ENCODE measurements around the gene IPO9. TPM values are rescaled to one million over a fixed set of nuclear protein-coding genes. Genes with fewer than 3 reads are reported as not detected.
"Not testable (repeated sequence)": the region's sequence is repeated elsewhere in the genome, so short reads cannot be mapped to it uniquely, and the experiment has no call there.

IPO9 gene
- polyA plus RNA-seq, 3 donors = 70.2 to 78.8 (median 74.0) TPM

DNA sequence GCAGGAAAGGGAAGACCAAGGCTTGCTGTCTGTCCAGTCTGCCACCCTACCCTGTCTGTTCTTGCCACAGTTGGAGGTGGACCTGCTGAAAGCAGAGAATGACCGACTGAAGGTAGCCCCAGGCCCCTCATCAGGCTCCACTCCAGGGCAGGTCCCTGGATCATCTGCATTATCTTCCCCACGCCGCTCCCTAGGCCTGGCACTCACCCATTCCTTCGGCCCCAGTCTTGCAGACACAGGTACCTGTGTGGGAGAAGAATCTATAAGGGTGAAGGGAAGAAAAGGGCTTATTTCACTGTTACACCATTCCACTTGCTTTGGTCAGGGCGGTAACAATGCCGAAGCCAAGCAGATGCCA is 20.3 kb upstream of the IPO9 start:
- DNase-seq (ENCODE audit: low read depth in 3 of 3, low spot score in 2 of 3) = no peak

DNA sequence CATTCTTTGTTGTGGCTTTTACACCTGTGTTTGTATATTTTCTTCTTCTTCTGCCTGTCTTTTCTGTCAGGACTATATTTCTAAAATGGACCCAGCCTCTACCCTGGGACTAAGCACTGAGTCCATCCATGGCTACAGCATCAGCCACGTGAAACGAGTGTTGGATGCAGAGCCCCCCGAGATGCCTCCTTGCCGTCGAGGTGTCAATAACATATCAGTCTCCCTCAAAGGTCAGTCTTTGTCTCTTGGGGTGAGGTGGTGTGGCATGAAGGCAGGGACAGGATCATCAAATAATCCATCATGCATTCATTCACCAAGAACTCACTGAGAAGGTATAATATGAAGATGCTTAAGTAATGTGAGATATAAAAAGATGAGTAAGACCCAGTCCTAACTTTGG is 19.1 kb upstream of the IPO9 start:
- no peak for DNase-seq (ENCODE audit: low read depth in 3 of 3, low spot score in 2 of 3)

DNA sequence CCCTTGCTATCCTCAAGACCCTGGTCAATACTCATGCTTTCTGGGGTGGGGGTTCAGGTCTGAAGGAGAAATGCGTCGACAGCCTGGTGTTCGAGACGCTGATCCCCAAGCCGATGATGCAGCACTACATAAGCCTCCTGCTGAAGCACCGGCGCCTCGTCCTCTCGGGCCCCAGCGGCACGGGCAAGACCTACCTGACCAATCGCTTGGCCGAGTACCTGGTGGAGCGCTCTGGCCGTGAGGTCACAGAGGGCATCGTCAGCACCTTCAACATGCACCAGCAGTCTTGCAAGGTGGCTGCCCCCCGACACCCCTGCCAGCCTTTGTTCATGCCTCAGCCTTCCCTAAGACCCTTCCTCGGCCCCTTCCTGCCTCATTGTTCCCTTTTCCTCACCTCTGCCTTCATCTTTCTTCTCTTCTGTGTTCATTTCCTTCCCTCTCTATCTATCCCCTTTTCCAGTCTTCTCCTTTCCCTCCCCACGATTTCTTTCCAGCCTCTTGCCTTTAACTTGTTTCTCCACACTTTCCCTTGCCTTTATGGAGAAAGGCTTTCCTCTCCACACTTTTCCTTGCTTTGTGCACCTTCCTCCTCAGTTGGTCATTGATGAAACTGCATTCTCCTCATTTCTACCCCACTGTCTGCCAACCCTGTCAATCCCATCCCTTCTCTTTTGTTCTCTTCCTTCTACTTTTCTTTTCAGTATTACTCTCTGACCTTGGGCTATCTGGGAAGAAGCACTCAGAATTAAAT is 18.3 kb upstream of the IPO9 start:
- DNase-seq (ENCODE audit: low read depth in 3 of 3, low spot score in 2 of 3) = no peak

DNA sequence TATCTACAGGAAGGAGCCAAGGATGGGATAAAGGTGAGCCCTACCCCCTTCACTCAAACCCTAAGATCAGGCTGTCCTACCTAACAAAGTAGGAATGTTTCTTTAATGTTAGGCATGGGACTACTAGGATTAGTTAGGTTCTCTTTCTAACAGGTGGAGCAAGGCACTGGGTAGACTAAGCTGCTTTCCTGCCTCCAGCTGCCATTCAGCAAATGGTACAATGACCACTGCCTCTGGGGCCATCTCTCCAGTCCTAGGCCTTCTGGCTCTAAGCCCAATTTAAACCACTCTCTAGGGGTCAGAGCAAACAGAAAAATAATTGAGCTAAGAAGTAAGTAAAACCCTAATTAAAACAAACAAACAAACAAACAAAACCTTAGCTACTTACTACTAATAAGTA is 15.7 kb upstream of the IPO9 start:
- DNase-seq (ENCODE audit: low read depth in 3 of 3, low spot score in 2 of 3) = no peak

DNA sequence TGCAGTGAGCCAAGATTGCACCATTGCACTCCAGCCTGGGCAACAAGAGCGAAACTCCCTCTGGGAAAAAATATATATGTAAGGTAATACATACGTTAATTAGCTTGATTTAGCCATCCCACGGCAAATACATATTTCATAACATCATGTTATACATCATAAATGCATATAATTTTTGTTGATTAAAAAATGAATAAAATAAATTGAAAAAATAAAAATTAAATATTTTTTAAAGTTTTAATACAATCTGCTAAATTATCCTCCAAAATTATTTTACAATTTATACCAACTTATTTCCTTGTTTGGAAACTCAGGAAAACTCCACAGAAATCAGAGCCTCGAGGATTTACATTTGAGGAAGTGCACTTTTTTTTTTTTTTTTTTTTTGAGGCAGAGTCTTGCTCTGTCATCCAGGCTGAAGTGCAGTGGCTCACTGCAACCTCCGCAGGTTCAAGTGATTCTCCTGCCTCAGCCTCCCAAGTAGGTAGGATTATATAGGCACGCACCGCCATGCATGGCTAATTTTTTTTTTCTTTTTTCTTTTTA is 12.6 kb upstream of the IPO9 start:
- no peak for DNase-seq (ENCODE audit: low read depth in 3 of 3, low spot score in 2 of 3)

DNA sequence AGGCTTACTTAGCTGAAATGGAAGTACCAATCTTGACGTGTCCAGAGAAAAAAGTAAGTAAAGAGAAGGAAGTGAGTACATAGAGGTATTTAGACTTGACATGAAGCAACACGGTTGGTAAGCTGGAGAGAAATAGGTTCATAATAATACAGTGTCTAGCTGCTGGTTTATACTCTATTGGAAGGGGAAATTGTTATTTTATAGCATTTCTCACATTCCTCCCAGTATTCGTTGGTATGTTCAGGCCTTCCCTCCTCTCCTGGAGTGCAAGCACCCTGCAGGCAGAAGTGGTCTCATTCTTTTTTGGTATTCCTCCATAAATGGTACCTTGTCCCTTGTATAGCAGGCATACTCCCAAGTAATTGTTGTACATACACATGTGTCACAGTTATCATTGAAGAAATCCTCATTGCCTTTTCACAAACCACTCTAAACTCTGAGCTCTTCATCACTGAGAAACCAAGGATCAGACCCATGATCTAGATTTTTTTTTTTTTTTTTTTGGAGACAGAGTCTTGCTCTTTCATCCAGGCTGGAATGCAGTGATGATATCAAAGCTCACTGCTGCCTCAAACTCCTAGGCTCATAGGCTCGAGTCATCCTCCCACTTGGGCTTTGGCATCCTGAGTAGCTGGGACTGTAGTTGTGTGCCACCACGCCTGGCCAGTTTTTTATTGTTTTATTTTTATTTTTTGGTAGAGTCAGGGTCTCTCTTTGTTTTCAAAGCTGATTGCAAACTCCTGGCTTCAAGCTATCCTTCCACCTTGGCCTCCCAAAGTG is 9.8 kb upstream of the IPO9 start:
- DNase-seq (ENCODE audit: low read depth in 3 of 3, low spot score in 2 of 3) = no peak

DNA sequence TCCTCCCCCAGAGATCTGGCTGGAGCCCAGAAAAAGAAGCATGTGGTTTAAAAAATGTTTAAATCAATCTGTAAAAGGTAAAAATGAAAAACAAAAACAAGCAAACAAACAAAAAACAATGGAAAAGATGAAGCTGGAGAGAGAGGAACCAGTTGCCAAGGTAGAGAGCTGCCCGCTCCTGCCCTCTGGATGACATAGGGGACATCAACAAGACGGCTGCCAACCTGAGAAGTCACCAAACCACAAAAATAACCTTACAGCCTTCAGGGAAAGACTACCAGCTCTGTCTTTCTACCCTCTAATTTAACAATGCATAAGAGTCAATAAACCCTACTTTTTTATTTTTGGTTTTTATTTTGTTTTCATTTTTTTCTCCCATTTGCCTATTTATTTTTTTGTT is 8.5 kb upstream of the IPO9 start:
- no peak for DNase-seq (ENCODE audit: low read depth in 3 of 3, low spot score in 2 of 3)

DNA sequence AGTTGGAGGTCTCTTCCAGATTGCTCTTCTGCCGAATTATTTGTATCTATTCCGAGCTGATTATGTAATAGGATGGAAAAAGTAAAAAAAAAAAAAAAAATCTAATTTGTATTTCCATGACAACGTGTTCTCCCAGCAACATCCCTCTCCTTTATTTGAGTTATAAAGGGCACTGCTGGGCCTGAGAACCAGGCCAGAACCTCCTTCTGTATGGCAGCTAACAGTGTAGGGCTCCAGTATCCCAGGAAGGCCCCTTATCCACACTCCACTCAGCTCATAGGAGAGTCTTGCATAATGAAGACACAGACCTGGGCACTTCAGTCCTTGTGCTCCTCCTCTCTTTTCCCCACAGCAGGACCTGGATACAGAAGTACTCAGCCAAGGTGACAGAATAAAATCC is 3.7 kb upstream of the IPO9 start:
- DNase-seq (ENCODE audit: low read depth in 3 of 3, low spot score in 2 of 3) = no peak

DNA sequence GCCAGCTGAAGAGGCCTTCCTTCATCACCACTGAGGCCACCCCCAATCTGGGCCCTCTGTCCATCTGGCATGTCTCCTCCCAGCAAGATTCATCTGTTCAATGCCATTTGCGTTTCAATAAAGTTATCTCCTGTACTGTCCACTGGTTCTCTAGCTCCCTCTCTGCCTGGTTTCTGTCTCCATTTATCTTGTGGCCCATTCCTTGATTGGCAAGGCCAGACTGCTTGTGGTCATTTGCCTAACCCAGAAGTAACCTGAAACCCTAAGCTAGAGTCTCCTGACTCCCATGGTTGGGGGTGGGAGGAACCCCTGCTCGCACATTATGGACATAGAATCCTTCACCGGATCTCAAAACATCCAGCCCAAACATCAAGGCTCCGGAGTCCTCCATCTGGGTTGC is 2.1 kb upstream of the IPO9 start:
- DNase-seq (ENCODE audit: low read depth in 3 of 3, low spot score in 2 of 3) = no peak

DNA sequence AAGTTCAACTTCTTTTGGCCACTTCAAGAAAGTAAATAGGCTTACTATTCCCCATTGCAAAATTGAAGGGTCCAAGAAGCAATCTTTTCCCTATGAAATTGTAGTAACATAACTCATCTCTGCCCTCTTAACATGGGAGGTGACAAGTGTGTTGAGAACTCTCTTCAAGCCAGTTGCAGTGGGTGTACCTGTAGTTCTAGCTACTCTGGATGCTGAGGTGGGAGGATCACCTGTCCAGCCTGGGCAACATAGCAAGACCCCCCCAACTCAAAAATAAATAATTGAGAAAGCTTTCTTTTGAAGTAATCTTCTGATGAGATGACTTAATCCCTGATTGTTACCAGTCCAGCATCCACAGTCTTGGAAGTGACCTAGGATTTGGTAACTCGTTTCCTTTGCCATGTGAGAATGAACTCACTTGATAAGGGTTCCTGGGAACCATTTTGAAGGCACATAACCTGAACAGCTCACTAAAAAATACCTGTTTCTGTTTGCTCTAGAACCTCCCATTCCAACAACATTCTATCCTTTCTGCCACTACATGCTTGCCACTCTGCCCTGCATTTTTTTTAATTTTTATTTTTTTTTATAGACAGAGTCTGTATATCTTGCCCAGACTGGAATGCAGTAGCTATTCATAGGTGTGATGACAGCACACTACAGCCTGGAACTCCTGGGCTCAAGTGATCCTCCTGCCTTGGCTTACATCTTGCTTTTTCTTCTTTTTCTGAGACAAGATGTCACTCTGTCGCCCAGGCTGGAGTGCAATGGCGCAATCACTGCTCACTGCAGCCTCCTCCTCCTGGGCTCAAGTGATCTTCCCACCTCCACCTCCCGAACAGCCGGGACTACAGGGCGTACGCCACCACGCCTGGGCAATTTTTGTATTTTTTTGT is 1.4 kb upstream of the IPO9 start:
- no peak for DNase-seq (ENCODE audit: low read depth in 3 of 3, low spot score in 2 of 3)

DNA sequence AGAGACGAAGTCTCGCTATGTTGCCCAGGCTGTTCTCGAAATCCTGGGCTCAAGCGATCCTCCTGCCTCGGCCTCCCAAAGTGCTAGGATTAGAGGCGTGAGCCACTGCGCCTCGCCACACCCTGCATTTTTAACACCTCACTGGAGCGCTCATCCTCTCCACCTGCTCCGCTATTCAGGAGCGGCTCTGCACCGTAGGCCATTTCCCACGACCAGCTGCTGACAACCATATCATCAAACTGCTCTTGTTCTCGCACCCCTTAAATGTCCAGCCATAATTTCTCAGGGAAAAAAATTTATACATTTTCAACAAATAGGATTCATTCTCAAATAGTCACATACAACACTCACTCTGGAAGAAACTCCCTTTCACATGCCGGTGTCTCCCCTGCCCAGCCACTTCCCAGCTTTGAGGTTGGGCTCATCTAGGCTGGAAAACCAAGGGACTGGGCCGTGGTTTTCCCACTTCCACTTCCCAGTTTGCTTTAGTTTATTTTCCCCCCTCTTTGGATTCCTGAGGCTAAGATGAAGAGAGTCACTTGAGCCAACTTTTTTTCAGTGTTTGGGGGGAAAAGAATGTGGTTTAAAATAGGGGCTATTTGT is 639 bp upstream of the IPO9 start:
- no peak for DNase-seq (ENCODE audit: low read depth in 3 of 3, low spot score in 2 of 3)

DNA sequence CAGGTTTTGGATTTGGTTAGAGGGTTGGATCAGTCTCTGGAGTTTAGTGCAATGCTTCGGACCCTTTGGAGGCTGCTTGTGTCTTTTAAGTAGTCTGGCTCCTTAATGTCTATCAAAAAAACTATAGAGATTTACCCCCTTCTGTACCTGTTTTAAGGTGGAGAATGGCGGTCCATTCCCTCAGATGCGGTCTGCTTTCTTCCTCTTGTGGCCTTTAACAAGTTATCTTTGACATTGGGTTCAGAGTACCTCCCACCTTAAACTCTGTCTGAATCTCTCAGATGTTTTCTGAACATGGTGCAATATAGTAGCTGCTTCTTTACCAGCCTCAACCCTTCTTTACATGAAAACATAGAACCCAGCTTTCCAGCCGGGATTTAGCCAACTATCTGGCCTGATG is 2.4 kb downstream of the IPO9 start:
- DNase-seq (ENCODE audit: low read depth in 3 of 3, low spot score in 2 of 3) = no peak

DNA sequence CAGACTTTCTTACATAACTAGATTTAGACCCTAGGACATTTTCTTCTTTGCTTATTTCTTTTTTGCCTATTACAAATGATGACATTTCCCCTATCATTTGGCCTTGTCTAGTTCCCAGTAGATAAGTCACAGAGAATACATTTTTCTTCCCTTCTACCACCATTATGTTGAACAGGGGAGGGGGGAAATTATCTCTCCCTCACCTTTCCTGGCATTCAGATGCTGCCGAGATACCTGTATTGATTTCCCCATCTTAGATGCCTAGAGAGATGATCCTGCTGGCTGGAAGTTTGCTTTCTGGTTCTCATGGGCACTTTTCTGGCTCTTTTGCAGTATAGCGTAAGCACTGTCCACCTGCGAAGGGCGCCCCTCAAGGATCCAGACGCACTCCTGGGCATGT is 5.7 kb downstream of the IPO9 start:
- no peak for DNase-seq (ENCODE audit: low read depth in 3 of 3, low spot score in 2 of 3)

DNA sequence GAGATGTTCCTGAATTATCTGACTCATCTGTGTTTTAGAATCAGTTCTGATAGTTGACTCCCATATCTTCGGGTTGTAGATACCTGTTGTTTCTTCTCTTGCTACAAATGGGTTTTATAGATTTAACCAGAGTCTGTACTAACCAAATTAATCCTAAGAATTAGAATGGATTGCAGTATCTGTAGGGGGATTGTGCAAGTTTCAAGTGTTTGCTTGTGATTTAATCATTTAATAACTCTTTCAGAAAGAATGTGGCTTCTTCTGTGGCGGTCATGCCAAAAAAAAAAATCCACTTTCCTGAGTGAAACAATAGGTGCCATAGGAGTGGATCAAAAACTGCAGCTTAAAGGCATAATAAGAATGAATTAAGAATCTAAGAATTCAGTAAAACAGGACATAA is 9.4 kb downstream of the IPO9 start:
- no peak for DNase-seq (ENCODE audit: low read depth in 3 of 3, low spot score in 2 of 3)

DNA sequence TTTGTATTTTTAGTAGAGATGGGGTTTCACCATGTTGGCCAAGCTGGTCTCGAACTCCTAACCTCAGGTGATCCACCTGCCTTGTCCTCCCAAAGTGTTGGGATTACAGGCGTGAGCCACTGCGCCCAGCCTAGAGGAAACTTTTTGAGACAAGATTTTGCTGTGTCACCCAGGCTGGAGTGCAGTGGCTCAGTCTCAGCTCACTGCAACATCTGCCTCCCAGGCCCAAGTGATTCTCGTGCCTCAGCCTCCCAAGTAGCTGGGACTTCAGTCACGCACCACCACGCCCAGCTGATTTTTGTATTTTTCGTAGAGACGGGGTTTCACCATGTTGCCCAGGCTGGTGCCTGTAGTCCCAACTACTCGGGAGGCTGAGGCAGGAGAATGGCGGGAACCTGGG is 10.1 kb downstream of the IPO9 start:
- not testable (repeated sequence) for DNase-seq (ENCODE audit: low read depth in 3 of 3, low spot score in 2 of 3)

DNA sequence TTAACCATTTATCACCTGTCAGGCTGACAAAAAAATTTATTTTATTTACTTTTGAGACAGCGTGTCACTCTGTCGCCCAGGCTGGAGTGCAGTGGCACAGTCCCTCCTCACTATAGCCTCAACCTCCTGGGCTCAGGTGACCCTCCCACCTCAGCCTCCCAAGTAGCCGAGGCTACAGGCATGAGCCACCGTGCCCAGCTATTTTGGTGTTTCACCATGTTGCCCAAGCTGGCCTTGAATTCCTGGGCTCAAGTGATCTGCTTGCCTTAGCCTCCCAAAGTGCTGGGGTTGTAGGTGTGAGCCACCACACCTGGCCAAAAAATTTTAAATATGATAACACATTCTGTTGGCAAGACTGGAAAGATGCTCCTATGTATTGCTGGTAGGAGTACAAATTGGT is 11.1 kb downstream of the IPO9 start:
- DNase-seq (ENCODE audit: low read depth in 3 of 3, low spot score in 2 of 3) = no peak

DNA sequence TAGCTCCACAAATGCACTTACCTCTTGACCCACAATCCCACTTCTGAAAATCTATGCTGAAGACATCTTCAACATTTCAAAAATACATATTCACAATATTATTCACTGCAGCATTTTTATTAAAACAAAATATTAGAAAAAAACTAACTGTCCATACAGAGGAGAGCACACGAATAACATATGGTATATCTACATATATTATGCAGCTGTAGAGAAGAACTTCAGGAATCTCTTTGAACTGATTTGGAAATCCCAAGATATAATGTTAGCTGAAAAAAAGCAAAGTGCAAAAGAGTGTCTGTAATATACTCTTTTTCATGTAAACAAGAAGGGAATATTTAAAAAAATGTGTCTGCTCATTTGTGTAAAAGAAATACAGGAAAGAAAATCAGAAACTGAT is 11.5 kb downstream of the IPO9 start:
- DNase-seq (ENCODE audit: low read depth in 3 of 3, low spot score in 2 of 3) = no peak

DNA sequence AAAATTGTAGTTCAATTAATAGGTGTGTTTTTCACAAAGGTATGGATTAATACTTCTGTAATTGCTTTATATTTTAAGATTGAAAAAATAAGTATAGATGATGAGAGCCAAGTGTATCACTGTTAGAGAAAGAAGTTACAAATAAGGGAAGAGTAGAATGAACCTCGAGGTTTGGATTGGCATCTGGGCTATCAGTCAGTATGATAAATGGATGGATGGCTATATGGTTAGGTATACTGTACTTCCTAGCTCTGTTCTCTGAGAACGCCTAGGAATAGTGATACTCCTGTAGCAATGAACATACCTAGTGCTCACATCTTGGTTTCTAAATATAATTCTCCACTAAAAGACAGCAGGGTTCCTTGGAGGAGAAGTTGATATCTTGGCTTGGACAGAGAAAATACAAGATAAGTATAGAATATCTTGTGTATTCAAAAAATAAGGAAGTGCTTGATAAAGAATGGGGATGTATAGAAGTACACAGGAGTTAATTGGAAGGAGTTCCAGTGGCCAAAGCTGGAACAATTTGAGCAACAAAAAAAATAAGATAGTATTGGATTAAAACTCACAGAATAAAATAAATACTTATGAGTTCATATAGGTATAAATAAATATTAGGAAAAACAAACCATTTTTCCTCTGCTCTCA is 12.4 kb downstream of the IPO9 start:
- DNase-seq (ENCODE audit: low read depth in 3 of 3, low spot score in 2 of 3) = no peak

DNA sequence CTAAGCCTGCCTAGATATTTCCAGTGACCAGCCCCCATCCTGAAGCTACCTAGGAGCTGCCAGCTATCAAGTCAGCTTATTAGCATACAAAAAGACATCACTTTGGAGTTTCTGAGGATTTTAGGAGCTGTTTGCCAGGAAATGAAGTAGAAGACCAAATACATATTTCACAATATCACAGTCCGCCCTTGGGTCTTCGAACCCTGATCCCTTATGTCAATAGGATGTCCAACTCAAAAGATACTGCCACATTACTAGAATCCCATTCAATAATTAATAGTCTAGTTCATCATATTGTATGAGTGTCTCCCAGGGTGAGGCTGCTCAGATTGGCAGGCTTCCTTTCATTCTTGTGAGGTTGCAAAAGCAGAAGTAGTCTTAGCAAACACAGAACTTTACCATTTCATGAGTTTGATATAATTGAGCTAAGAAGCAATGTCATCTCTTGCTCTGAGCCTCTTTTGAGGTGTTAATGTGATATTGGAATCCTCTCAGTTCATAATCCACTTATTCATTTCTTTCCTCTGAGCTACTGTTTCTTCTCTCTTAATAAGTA is 13.6 kb downstream of the IPO9 start:
- DNase-seq (ENCODE audit: low read depth in 3 of 3, low spot score in 2 of 3) = no peak
